Measurements from ENCODE around the gene PPM1M. TPM values are rescaled to one million over a fixed set of nuclear protein-coding genes. Genes with fewer than 3 reads are reported as not detected.

The PPM1M gene
- total RNA-seq, 1 experiment from 2014 or later = 10.4 TPM

DNA sequence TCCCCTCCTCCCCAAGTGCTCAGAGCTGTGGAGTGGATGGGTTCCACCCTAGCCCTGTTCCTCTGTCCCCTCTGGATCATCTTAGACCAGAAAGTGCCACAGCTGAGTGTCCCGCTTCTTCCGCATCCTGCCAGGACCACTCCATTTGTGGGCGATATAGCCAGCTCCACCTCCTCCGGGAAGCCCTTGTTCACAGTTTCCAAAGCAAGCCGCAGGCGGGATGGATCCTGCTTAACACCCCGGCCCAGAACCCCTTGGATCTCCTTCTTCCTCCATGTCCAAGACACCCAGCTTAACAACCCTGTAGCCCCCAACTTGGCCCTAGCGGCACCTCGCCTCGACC lies 48.1 kb upstream of the PPM1M start:
- POLR2A ChIA-PET = interaction anchor here (0.9 to 1.3 kb wide), 2 partner anchors 13 to 19 kb away, joined by 3 to 4 read pairs; no protein-coding TSS in a partner anchor
- Mint-ChIP-seq H3K4me3 (ENCODE audit: unreplicated experiment) (peak overlapping the region; percentile 97), H3K9me3 (ENCODE audit: unreplicated experiment) (no peaks in the 10 kb centered on the region), H3K4me1 (ENCODE audit: insufficient read depth, unreplicated experiment) (peaks cover 34% of the 10 kb centered on the region), H3K27me3 (ENCODE audit: insufficient read depth, unreplicated experiment) (no peaks in the 10 kb centered on the region), H3K36me3 (ENCODE audit: insufficient read depth, unreplicated experiment) (peaks cover 33% of the 10 kb centered on the region), H3K27ac (ENCODE audit: low read depth, unreplicated experiment) (no peak overlapping the region)
- CTCF ChIA-PET = interaction anchor here (0.6 to 1.7 kb wide), 5 partner anchors 9 to 183 kb away, joined by 3 to 4 read pairs (median 3); partner anchors contain the start of gene TWF2
- DNase-seq (ENCODE audit: unreplicated experiment) = no peak
- no TSS peak for BruUV-seq (replicated peaks)
- TF ChIP-seq, protein P1, sequence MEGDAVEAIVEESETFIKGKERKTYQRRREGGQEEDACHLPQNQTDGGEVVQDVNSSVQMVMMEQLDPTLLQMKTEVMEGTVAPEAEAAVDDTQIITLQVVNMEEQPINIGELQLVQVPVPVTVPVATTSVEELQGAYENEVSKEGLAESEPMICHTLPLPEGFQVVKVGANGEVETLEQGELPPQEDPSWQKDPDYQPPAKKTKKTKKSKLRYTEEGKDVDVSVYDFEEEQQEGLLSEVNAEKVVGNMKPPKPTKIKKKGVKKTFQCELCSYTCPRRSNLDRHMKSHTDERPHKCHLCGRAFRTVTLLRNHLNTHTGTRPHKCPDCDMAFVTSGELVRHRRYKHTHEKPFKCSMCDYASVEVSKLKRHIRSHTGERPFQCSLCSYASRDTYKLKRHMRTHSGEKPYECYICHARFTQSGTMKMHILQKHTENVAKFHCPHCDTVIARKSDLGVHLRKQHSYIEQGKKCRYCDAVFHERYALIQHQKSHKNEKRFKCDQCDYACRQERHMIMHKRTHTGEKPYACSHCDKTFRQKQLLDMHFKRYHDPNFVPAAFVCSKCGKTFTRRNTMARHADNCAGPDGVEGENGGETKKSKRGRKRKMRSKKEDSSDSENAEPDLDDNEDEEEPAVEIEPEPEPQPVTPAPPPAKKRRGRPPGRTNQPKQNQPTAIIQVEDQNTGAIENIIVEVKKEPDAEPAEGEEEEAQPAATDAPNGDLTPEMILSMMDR (IDR thresholded peaks at IDR 0.05; ENCODE audit: unreplicated experiment) = no peak
- intact Hi-C loops (cut with micrococcal nuclease) = no loop called here

DNA sequence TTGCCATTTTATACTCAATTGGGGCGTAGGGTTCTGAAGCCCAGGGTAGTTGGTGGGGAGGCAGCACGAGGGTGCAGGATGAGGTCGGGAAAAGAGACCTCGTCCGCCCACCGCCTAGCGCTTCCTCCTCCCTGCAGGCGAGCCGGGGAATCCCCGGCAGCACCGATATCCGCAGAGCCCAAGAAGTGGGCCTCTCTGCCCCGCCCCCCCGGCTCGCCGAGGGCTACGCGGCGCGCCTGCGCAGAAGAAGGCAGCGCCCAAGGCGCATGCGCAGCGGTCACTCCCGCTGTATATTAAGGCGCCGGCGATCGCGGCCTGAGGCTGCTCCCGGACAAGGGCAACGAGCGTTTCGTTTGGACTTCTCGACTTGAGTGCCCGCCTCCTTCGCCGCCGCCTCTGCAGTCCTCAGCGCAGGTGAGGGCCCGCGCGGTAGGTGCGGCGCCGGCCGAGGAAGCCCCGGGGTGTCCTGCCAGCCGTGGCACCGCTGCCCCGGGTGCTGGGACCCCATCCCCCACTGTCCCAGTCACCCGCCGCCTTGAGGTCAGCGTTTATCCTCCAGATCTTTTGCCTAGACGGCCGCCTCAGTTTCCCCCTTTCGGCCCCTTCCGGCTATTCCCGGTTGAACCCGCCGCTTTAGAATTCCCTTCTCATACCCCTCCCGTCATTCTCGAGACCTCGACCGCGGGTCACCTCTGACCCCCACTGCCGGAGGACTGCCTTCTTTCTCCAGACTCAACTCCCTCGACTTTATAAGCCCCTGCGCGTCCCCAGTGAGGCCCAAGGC lies 47.5 kb upstream of the PPM1M start, which contains the start of gene ALAS1:
ALAS1 (plus strand) TSS at position 319 of the 784 bp plus-strand sequence. CDS start 1,082 bp downstream, outside the sequence.
- TSS peak; percentile 54 for BruUV-seq (replicated peaks)
- CTCF ChIA-PET = interaction anchor here (0.6 to 1.7 kb wide), 4 partner anchors 10 to 184 kb away, joined by 3 to 4 read pairs (median 3); partner anchors contain the start of gene TWF2
- H3K9me3 Mint-ChIP-seq (ENCODE audit: unreplicated experiment) = no peaks in the 10 kb centered on the region
- H3K27ac Mint-ChIP-seq (ENCODE audit: low read depth, unreplicated experiment) = peak within 1 kb of the TSS; percentile 70
- peak within 1 kb of the TSS; percentile 97 for H3K4me3 Mint-ChIP-seq (ENCODE audit: unreplicated experiment)
- DNase-seq (ENCODE audit: unreplicated experiment) = peak; percentile 84
- POLR2A ChIA-PET = interaction anchor here (0.9 to 1.3 kb wide), 3 partner anchors 12 to 44 kb away, joined by 3 to 4 read pairs (median 3); partner anchors contain the start of gene POC1A
- H3K36me3 Mint-ChIP-seq (ENCODE audit: insufficient read depth, unreplicated experiment) = peaks cover 38% of the 10 kb centered on the region
- TF ChIP-seq, protein P1 (IDR thresholded peaks at IDR 0.05; ENCODE audit: unreplicated experiment) = no peak
- peaks cover 28% of the 10 kb centered on the region for H3K4me1 Mint-ChIP-seq (ENCODE audit: insufficient read depth, unreplicated experiment)
- intact Hi-C loops (cut with micrococcal nuclease) = loop anchor here (2.0 kb wide), 1 partner anchor 43 kb away; the partner anchor contains the start of gene POC1A
- no peaks in the 10 kb centered on the region for H3K27me3 Mint-ChIP-seq (ENCODE audit: insufficient read depth, unreplicated experiment)

DNA sequence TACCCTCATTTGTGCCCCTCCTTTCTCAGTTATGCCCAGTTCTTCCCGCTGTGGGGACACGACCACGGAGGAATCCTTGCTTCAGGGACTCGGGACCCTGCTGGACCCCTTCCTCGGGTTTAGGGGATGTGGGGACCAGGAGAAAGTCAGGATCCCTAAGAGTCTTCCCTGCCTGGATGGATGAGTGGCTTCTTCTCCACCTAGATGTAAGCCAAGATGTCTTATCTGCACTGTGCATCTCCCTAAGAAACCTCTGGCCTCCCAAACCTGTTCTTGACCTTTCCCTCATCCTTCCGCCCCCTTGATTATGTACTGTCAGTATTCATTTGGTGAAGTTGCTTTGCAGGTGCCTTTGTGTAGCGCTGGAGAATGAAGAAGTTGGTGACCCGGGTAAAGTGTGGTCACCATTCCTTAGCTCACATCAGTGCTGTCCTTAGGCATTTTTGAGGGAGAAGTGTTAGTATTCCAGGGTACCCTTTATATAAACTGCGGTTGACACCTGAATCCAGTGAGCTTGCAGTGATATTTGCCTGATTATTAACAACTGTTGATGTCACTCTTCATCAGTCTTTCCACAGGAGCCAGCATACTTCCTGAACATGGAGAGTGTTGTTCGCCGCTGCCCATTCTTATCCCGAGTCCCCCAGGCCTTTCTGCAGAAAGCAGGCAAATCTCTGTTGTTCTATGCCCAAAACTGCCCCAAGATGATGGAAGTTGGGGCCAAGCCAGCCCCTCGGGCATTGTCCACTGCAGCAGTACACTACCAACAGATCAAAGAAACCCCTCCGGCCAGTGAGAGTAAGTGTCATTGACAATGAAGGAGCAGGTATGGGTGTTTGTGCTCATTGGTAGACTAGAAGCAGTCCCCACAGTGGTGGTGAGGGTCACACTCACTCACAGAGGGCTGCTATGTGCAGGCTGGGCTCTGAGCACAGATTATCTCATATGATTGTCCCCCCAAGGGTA lies 46.6 kb upstream of the PPM1M start:
- Mint-ChIP-seq H3K27ac (ENCODE audit: low read depth, unreplicated experiment) (peak overlapping the region; percentile 70), H3K27me3 (ENCODE audit: insufficient read depth, unreplicated experiment) (no peaks in the 10 kb centered on the region), H3K9me3 (ENCODE audit: unreplicated experiment) (no peaks in the 10 kb centered on the region), H3K36me3 (ENCODE audit: insufficient read depth, unreplicated experiment) (peaks cover 47% of the 10 kb centered on the region), H3K4me3 (ENCODE audit: unreplicated experiment) (peak overlapping the region; percentile 97), H3K4me1 (ENCODE audit: insufficient read depth, unreplicated experiment) (peaks cover 25% of the 10 kb centered on the region)
- intact Hi-C loops (cut with micrococcal nuclease) = loop anchor here (2.0 kb wide), 1 partner anchor 44 kb away; the partner anchor contains the start of gene POC1A
- ChIA-PET CTCF (no interaction called here), POLR2A (interaction anchor here (0.8 to 1.0 kb wide), 2 partner anchors 45 to 203 kb away, joined by 3 read pairs; partner anchors contain the start of genes POC1A and RPL29)
- no TSS peak for BruUV-seq (replicated peaks)
- no peak for DNase-seq (ENCODE audit: unreplicated experiment)
- TF ChIP-seq, protein P1 (IDR thresholded peaks at IDR 0.05; ENCODE audit: unreplicated experiment) = no peak
